HepG2 (cell line): Measurements from ENCODE around the gene MUL1. TPM values are rescaled to one million over a fixed set of nuclear protein-coding genes. Genes with fewer than 3 reads are reported as not detected.

Experiments
- ATAC-seq: fragments of 200-7000 bp; cut with Tn5 transposase; 3 replicates; pipeline ENCODE4 v1.9.1; 2020; ENCODE audit warnings: mild to moderate bottlenecking, moderate library complexity
- BruUV-seq: library from RNA; stranded (reverse); fragments of 400-500 nt; replicated peaks from 2 replicates; lab custom pipeline; 2021; lab: Mats Ljungman, UMichigan
- CTCF ChIA-PET: fragments of 300-600 bp; formaldehyde crosslinking; extraction: SDS; loops from one replicate; lab custom pipeline; 2021; ENCODE audit warnings: low total read pairs, inconsistent platforms, low intra/inter-chr PET ratio; lab: Yijun Ruan, JAX
- POLR2A ChIA-PET: fragments of 350-600 bp; sonication (Branson Sonifier 250); formaldehyde crosslinking; loops from one replicate; lab custom pipeline; 2020; ENCODE audit warnings: antibody characterized with exemption, inconsistent platforms; lab: Yijun Ruan, JAX
- DNase-seq: peaks from one replicate; pipeline ENCODE4 v3.0.0-alpha.2; 2015; ENCODE audit warnings: low spot score
- FAIRE-seq: peaks from 3 replicates; lab custom pipeline; 2011; peaks lifted over from hg19 to GRCh38; lab: Jason Lieb, UNC
- H2AFZ ChIP-seq: one replicate; pipeline ENCODE4 v1.6.1; 2011; ENCODE audit warnings: low read length, inconsistent platforms
- H3K27ac ChIP-seq: fragments of 300-600 bp; 3 replicates; pipeline ENCODE4 v1.8.0; 2011; ENCODE audit warnings: mixed run types, mild to moderate bottlenecking, mixed read lengths, low read length, inconsistent platforms; ENCODE audit not compliant: insufficient read depth; ENCODE audit errors: extremely low read length
- H3K27me3 ChIP-seq, 2 experiments: fragments of 200-600 bp in 1 of 2; 2 replicates in 1 of 2; 3 replicates in 1 of 2; pipeline versions ENCODE4 v1.6.0 to v1.8.0; 2011; ENCODE audit warnings: low read length in 2 of 2, mild to moderate bottlenecking in 2 of 2, moderate library complexity in 2 of 2, inconsistent platforms in 1 of 2; ENCODE audit not compliant: insufficient read depth in 2 of 2, control insufficient read depth in 1 of 2
- H3K36me3 ChIP-seq, 2 experiments: fragments of 200-600 bp in 1 of 2; replicated peaks in 1 of 2; 2 replicates in 1 of 2; 3 replicates in 1 of 2; pipeline versions ENCODE4 v1.5.1 to v1.8.0; 2011; ENCODE audit warnings: low read length in 2 of 2, inconsistent platforms in 1 of 2; ENCODE audit not compliant: insufficient read depth in 2 of 2, control insufficient read depth in 1 of 2
- H3K4me1 ChIP-seq: 2 replicates; pipeline ENCODE4 v1.5.1; 2012; ENCODE audit warnings: low read length, inconsistent platforms; ENCODE audit not compliant: insufficient read depth
- H3K4me2 ChIP-seq: 2 replicates; pipeline ENCODE4 v1.6.0; 2011; ENCODE audit warnings: low read depth, low read length, inconsistent platforms
- H3K4me3 ChIP-seq, 3 experiments: fragments of 200-600 bp in 1 of 3; sonication (generic), shearing (Covaris generic) in 1 of 3; replicated peaks in 1 of 3; 2 replicates each; pipeline ENCODE4 v1.5.1; 2011 to 2016; ENCODE audit warnings: low read length in 3 of 3, inconsistent platforms in 2 of 3, low read depth in 2 of 3, mild to moderate bottlenecking in 2 of 3, control low read depth in 1 of 3, mixed read lengths in 1 of 3; ENCODE audit not compliant: insufficient read depth in 1 of 3
- H3K79me2 ChIP-seq: one replicate; pipeline ENCODE4 v1.6.1; 2011; ENCODE audit warnings: low read length, inconsistent platforms; ENCODE audit not compliant: insufficient read depth
- H3K9ac ChIP-seq: 2 replicates; pipeline ENCODE4 v1.6.0; 2011; ENCODE audit warnings: mild to moderate bottlenecking, low read depth, low read length, inconsistent platforms; ENCODE audit not compliant: insufficient read depth
- H3K9me3 ChIP-seq: 2 replicates; pipeline ENCODE4 v1.5.1; 2012; ENCODE audit warnings: mild to moderate bottlenecking, low read length
- H4K20me1 ChIP-seq: 2 replicates; pipeline ENCODE4 v1.6.0; 2011; ENCODE audit warnings: inconsistent platforms, mild to moderate bottlenecking, low read length, moderate library complexity; ENCODE audit not compliant: insufficient read depth
- BRF2 ChIP-seq: sonication (generic); formaldehyde crosslinking; IDR thresholded peaks from 2 replicates; pipeline ENCODE4 v1.8.1; 2022; ENCODE audit warnings: mild to moderate bottlenecking, missing genetic modification reagents
- CSRNP1 ChIP-seq: sonication (generic); formaldehyde crosslinking; IDR thresholded peaks from 2 replicates; pipeline ENCODE4 v1.8.1; 2023; ENCODE audit warnings: mild to moderate bottlenecking, missing genetic modification reagents
- GATAD1 ChIP-seq: IDR thresholded peaks from 2 replicates; pipeline ENCODE4 v1.6.1; 2016; ENCODE audit warnings: missing genetic modification reagents, missing compliant biosample characterization
- HDAC6 ChIP-seq: fragments of 200-600 bp; sonication (generic); IDR thresholded peaks from 2 replicates; pipeline ENCODE4 v1.7.0; 2017; ENCODE audit warnings: mild to moderate bottlenecking, antibody characterized with exemption, low read length, low read depth
- MED8 ChIP-seq: sonication (generic); formaldehyde crosslinking; IDR thresholded peaks from 2 replicates; pipeline ENCODE4 v1.8.1; 2023; ENCODE audit warnings: mild to moderate bottlenecking, missing genetic modification reagents; ENCODE audit not compliant: insufficient replicate concordance
- PCBP2 ChIP-seq: fragments of 200-400 bp; formaldehyde crosslinking; optimal IDR thresholded peaks from 2 replicates; pipeline ENCODE3; 2018; ENCODE audit warnings: low read length, low read depth; ENCODE audit not compliant: poor library complexity, severe bottlenecking
- SP1 ChIP-seq, 2 experiments: fragments of 450-650 bp in 1 of 2; sonication (generic) in 1 of 2; formaldehyde crosslinking in 1 of 2; IDR thresholded peaks; 2 replicates each; pipeline versions ENCODE4 v1.4.0 to v1.6.1; 2016 to 2020; ENCODE audit warnings: missing genetic modification reagents in 1 of 2
- WGBS: methylation state at CpG from one replicate; pipeline ENCODE4 v1.1.6; 2017; ENCODE audit warnings: low lambda C conversion rate; 5-methylcytosine and 5-hydroxymethylcytosine counted together
- in situ Hi-C: cut with HindIII; loops from 2 replicates; pipeline ENCODE4 v1.10.0; 2017; ENCODE audit warnings: low pct_unique_long_range_greater_than_20kb; ENCODE audit not compliant: extremely low pct_ligation_motif_present
- intact Hi-C: fragments of 100-400 bp; cut with micrococcal nuclease; formaldehyde crosslinking; loops from one replicate; pipeline ENCODE4 v1.10.0; 2022; ENCODE audit not compliant: unreplicated experiment
- polyA plus RNA-seq, 8 experiments: library from polyadenylated mRNA; depleted of rRNA in 3 of 8; stranded (reverse) in 7 of 8; unstranded in 1 of 8; fragments of >200 nt; fragmentation: Illumina TruSeq in 4 of 8; extraction: Trizol in 4 of 8; gene quantifications; 2 replicates each; pipeline versions ENCODE4 v1.2.1 to v1.2.3, GENCODE V29; 2011 to 2016; ENCODE audit warnings: low read depth in 4 of 8, missing spikeins in 1 of 8, mixed read lengths in 1 of 8; ENCODE audit not compliant: insufficient read depth in 1 of 8
- total RNA-seq, 5 experiments: library from RNA; depleted of rRNA; stranded (reverse); fragments of >200 nt; fragmentation: Illumina TruSeq; extraction: Trizol; gene quantifications; 2 replicates each; pipeline ENCODE4 v1.2.3, GENCODE V29; 2016; ENCODE audit warnings: low read depth in 1 of 5
- TF ChIP-seq, protein P1 (sequence below): sonication (generic); formaldehyde crosslinking; IDR thresholded peaks from 2 replicates; pipeline ENCODE4 v1.4.0; 2020; ENCODE audit warnings: mild to moderate bottlenecking, missing genetic modification reagents
- TF ChIP-seq, protein P2 (sequence below): sonication (generic); formaldehyde crosslinking; IDR thresholded peaks from 2 replicates; pipeline ENCODE4 v1.8.0; 2022; ENCODE audit warnings: mild to moderate bottlenecking, missing genetic modification reagents, moderate library complexity
- TF ChIP-seq, protein P3 (sequence below): sonication (generic); formaldehyde crosslinking; IDR thresholded peaks from 2 replicates; pipeline ENCODE4 v1.4.0; 2020; ENCODE audit warnings: mild to moderate bottlenecking, missing genetic modification reagents, borderline replicate concordance

The MUL1 gene
- total and polyA plus RNA-seq, 2 of the 13 experiments (the other 11 are each of a cell fraction or from before 2014, with no cell fraction given), result 21.5 to 26.5 TPM

- ChIA-PET CTCF (no interaction called here), POLR2A (no interaction called here)
- FAIRE-seq, result no peak
- Histone ChIP-seq H3K27me3 (peaks cover 0 to 10% of the 10 kb centered on the region in 2 experiments; a peak in 1 of 5 replicates), H3K4me2 (no peak overlapping the region), H3K9me3 (no peaks in the 10 kb centered on the region), H2AFZ (no peak overlapping the region), H3K79me2 (no peaks in the 10 kb centered on the region), H3K27ac (no peak overlapping the region), H3K9ac (no peak overlapping the region), H3K36me3 (no peaks in the 10 kb centered on the region), H4K20me1 (no peaks in the 10 kb centered on the region), H3K4me1 (no peaks in the 10 kb centered on the region), H3K4me3 (no peak overlapping the region)
- no peak for ATAC-seq
- 35% methylated on average over 2 of the region's 3 CpGs for WGBS
- no peak for DNase-seq
- in situ Hi-C loops (no loop called here), intact Hi-C loops (no loop called here)
- no TSS peak for BruUV-seq
- TF ChIP-seq, protein P1, sequence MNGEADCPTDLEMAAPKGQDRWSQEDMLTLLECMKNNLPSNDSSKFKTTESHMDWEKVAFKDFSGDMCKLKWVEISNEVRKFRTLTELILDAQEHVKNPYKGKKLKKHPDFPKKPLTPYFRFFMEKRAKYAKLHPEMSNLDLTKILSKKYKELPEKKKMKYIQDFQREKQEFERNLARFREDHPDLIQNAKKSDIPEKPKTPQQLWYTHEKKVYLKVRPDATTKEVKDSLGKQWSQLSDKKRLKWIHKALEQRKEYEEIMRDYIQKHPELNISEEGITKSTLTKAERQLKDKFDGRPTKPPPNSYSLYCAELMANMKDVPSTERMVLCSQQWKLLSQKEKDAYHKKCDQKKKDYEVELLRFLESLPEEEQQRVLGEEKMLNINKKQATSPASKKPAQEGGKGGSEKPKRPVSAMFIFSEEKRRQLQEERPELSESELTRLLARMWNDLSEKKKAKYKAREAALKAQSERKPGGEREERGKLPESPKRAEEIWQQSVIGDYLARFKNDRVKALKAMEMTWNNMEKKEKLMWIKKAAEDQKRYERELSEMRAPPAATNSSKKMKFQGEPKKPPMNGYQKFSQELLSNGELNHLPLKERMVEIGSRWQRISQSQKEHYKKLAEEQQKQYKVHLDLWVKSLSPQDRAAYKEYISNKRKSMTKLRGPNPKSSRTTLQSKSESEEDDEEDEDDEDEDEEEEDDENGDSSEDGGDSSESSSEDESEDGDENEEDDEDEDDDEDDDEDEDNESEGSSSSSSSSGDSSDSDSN (CRISPR knock-in tag), result no peak
- TF ChIP-seq BRF2 (CRISPR knock-in tag) (no peak), CSRNP1 (CRISPR knock-in tag) (no peak), PCBP2 (no peak), GATAD1 (CRISPR knock-in tag) (no peak), MED8 (CRISPR knock-in tag) (no peak), SP1 (IDR thresholded peaks at IDR 0.05) (no peak), SP1 (CRISPR knock-in tag; IDR thresholded peaks at IDR 0.05) (no peak), HDAC6 (no peak)
- TF ChIP-seq, protein P2, sequence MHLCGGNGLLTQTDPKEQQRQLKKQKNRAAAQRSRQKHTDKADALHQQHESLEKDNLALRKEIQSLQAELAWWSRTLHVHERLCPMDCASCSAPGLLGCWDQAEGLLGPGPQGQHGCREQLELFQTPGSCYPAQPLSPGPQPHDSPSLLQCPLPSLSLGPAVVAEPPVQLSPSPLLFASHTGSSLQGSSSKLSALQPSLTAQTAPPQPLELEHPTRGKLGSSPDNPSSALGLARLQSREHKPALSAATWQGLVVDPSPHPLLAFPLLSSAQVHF (CRISPR knock-in tag), result no peak
- TF ChIP-seq, protein P3, sequence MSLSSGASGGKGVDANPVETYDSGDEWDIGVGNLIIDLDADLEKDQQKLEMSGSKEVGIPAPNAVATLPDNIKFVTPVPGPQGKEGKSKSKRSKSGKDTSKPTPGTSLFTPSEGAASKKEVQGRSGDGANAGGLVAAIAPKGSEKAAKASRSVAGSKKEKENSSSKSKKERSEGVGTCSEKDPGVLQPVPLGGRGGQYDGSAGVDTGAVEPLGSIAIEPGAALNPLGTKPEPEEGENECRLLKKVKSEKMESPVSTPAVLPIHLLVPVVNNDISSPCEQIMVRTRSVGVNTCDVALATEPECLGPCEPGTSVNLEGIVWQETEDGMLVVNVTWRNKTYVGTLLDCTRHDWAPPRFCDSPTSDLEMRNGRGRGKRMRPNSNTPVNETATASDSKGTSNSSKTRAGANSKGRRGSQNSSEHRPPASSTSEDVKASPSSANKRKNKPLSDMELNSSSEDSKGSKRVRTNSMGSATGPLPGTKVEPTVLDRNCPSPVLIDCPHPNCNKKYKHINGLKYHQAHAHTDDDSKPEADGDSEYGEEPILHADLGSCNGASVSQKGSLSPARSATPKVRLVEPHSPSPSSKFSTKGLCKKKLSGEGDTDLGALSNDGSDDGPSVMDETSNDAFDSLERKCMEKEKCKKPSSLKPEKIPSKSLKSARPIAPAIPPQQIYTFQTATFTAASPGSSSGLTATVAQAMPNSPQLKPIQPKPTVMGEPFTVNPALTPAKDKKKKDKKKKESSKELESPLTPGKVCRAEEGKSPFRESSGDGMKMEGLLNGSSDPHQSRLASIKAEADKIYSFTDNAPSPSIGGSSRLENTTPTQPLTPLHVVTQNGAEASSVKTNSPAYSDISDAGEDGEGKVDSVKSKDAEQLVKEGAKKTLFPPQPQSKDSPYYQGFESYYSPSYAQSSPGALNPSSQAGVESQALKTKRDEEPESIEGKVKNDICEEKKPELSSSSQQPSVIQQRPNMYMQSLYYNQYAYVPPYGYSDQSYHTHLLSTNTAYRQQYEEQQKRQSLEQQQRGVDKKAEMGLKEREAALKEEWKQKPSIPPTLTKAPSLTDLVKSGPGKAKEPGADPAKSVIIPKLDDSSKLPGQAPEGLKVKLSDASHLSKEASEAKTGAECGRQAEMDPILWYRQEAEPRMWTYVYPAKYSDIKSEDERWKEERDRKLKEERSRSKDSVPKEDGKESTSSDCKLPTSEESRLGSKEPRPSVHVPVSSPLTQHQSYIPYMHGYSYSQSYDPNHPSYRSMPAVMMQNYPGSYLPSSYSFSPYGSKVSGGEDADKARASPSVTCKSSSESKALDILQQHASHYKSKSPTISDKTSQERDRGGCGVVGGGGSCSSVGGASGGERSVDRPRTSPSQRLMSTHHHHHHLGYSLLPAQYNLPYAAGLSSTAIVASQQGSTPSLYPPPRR (CRISPR knock-in tag), result no peak
Observed at GRCh38 chr1:20462397-20462796, 45.6 kb downstream of the MUL1 start.
